Sigmoid colon (tissue), 4 donors: ENCODE measurements around the gene TRIM61.
"Not testable (repeated sequence)": the region's sequence is repeated elsewhere in the genome, so short reads cannot be mapped to it uniquely, and the experiment has no call there.

ENCODE experiments used
- CTCF ChIP-seq, 4 experiments: fragments of 450-650 bp in 3 of 4; fragments of 200-600 bp in 1 of 4; IDR thresholded peaks; one replicate each; pipeline ENCODE4 v1.5.1; 2016 to 2019; ENCODE audit warnings: antibody characterized with exemption in 4 of 4, mild to moderate bottlenecking in 3 of 4, moderate library complexity in 2 of 4
- EP300 ChIP-seq, 4 donors: sonication (generic); formaldehyde crosslinking; IDR thresholded peaks; one replicate each; pipeline ENCODE4 v1.6.1; 2017; ENCODE audit warnings: antibody characterized with exemption in 4 of 4
- POLR2A ChIP-seq, 2 donors: fragments of 450-650 bp; IDR thresholded peaks; one replicate each; pipeline ENCODE4 v1.6.1; 2016; ENCODE audit warnings: antibody characterized with exemption in 2 of 2, mild to moderate bottlenecking in 2 of 2, moderate library complexity in 2 of 2
- POLR2AphosphoS5 ChIP-seq, 4 donors: sonication (generic); formaldehyde crosslinking; IDR thresholded peaks; one replicate each; pipeline ENCODE4 v1.6.1; 2017; ENCODE audit warnings: antibody characterized with exemption in 4 of 4

- TF ChIP-seq CTCF, POLR2A, POLR2AphosphoS5, EP300 (IDR thresholded peaks at IDR 0.05): not testable (repeated sequence)
Observed at GRCh38 chr4:164959421-164959820, 18.0 kb downstream of the TRIM61 start.
